Mucosa of rectum (tissue), 2 donors: Measurements from ENCODE around the gene LRIG2.
A peak's percentile ranks its signal among the peaks of the same experiment; 100 is the strongest.

Source experiments
- H3K27ac ChIP-seq, 2 donors: one replicate each; pipeline ENCODE4 v1.7.0; 2013; ENCODE audit warnings: inconsistent platforms in 2 of 2, low read depth in 2 of 2, low read length in 2 of 2
- H3K27me3 ChIP-seq, 2 donors: one replicate each; pipeline ENCODE4 v1.7.0; 2013; ENCODE audit warnings: low read length in 2 of 2; ENCODE audit not compliant: control insufficient read depth in 2 of 2, insufficient read depth in 2 of 2
- H3K36me3 ChIP-seq, 2 donors: one replicate each; pipeline ENCODE4 v1.7.0; 2013; ENCODE audit warnings: low read length in 2 of 2; ENCODE audit not compliant: control insufficient read depth in 2 of 2, insufficient read depth in 2 of 2
- H3K4me1 ChIP-seq, 2 donors: one replicate each; pipeline ENCODE4 v1.7.0; 2013; ENCODE audit warnings: low read length in 2 of 2, mild to moderate bottlenecking in 1 of 2; ENCODE audit not compliant: control insufficient read depth in 2 of 2, insufficient read depth in 2 of 2
- H3K4me3 ChIP-seq, 2 donors: one replicate each; pipeline ENCODE4 v1.7.0; 2013; ENCODE audit warnings: low read length in 2 of 2
- H3K9ac ChIP-seq, 2 donors: one replicate each; pipeline ENCODE4 v1.7.0; 2013; ENCODE audit warnings: low read length in 2 of 2, low read depth in 1 of 2, mild to moderate bottlenecking in 1 of 2
- H3K9me3 ChIP-seq, 2 donors: one replicate each; pipeline ENCODE4 v1.7.0; 2013; ENCODE audit warnings: low read length in 2 of 2; ENCODE audit not compliant: control insufficient read depth in 2 of 2
- donor health status: healthy.
- donor health status: Normal muscosa, but diverticular disease.

Gene LRIG2

GRCh38 chr1:113124366-113124765 is 51.4 kb downstream of the LRIG2 start:
- no peaks in the 10 kb centered on the region for H3K27me3 ChIP-seq
- no peak overlapping the region for H3K27ac ChIP-seq
- H3K36me3 ChIP-seq: peaks cover 53 to 59% of the 10 kb centered on the region in 2 donors
- H3K9ac ChIP-seq: no peak overlapping the region
- H3K9me3 ChIP-seq: no peaks in the 10 kb centered on the region
- no peak overlapping the region for H3K4me3 ChIP-seq
- H3K4me1 ChIP-seq: peaks cover 0 to 3% of the 10 kb centered on the region in 2 donors

DNA sequence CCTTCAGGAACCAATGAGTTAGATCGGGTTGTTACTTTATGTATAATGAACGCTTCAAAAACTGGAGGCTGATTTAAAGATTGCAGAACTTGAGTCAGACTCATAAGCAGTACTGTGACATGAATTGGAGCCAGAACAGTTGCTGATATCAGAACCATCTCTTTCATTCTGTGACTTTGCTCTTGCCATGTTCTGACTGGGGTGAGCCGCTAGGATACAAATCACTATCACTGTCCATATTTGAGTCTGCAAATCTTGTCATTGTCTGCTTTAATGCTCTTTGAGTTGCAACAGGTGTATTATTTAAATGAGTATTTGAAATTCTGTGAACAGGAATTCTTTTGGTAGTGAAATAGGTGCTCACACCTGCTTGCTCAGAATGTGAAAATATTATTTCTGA is 52.5 kb downstream of the LRIG2 start:
- Histone ChIP-seq H3K27me3 (no peaks in the 10 kb centered on the region), H3K9me3 (no peaks in the 10 kb centered on the region), H3K4me3 (no peak overlapping the region), H3K27ac (no peak overlapping the region), H3K36me3 (peaks cover 52 to 57% of the 10 kb centered on the region in 2 donors), H3K4me1 (peaks cover 0 to 3% of the 10 kb centered on the region in 2 donors), H3K9ac (no peak overlapping the region)

DNA sequence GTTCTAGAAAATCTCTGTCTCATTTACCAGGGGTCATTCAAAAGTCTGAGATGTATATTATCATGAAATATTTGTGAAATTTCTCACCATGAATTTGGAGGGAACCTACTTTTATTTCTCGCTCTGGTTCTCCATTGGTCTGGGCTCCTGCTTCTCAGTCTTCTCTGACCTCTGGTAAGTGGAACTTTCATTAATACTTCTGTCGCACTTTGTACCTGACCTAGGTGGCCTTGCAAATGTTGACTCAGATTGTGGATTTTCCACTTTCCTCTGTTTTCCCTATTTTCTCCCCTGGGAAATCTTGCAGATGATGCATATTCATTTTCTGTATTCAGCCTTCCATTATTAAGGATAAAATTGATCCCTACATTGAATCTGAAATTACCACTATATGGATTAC is 53.2 kb downstream of the LRIG2 start:
- H3K27me3 ChIP-seq: no peaks in the 10 kb centered on the region
- H3K36me3 ChIP-seq: peaks cover 48 to 51% of the 10 kb centered on the region in 2 donors
- no peaks in the 10 kb centered on the region for H3K9me3 ChIP-seq
- peaks cover 0 to 3% of the 10 kb centered on the region in 2 donors for H3K4me1 ChIP-seq
- H3K27ac ChIP-seq: no peak overlapping the region
- no peak overlapping the region for H3K9ac ChIP-seq
- no peak overlapping the region for H3K4me3 ChIP-seq

DNA sequence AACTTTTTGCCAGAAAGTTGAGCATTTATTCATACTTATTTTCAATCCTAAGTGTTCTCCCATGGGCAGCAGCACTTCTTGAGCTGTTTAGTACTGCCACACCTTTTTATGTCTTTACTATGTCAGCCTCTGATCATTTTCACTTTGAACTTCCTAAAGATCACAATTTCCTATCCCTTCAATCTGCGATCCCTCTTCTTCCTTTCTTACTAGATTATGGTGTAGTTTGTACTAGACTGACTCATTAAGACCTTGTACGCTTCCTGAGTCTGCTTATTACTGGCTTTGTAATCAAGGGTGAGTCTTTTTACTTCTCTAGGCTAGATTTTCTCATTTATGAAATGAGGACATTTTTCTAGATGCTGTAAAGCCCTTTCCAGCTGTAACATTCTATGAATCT is 55.1 kb downstream of the LRIG2 start:
- no peaks in the 10 kb centered on the region for H3K9me3 ChIP-seq
- no peaks in the 10 kb centered on the region for H3K27me3 ChIP-seq
- peaks cover 35 to 38% of the 10 kb centered on the region in 2 donors for H3K36me3 ChIP-seq
- H3K4me1 ChIP-seq: peaks cover 0 to 3% of the 10 kb centered on the region in 2 donors
- no peak overlapping the region for H3K4me3 ChIP-seq
- H3K27ac ChIP-seq: peak overlapping the region; percentile 29 to 45
- no peak overlapping the region for H3K9ac ChIP-seq

GRCh38 chr1:113129529-113130185 is 56.7 kb downstream of the LRIG2 start:
- Histone ChIP-seq H3K36me3 (peaks cover 23 to 26% of the 10 kb centered on the region in 2 donors), H3K4me1 (peaks cover 0 to 3% of the 10 kb centered on the region in 2 donors), H3K27ac (no peak overlapping the region)

DNA sequence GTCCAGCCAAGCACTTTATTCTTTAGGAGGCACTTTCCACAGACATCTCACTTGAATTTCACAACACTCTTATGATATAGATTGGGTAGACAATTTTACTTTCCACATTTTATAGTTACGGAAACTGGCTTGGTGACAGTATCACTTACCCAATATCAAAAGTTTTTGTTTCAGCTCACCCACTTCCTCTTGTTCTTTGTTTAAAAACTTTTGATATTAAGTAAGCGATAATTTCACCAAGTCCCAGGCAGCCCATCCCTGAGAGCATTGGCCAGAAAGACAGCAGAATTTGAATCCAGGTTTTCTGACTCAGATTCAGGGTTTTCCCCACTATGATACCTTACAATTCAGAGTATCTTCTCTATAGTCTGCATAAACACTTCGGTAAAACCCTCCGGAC is 60.0 kb downstream of the LRIG2 start:
- peaks cover 0 to 3% of the 10 kb centered on the region in 2 donors for H3K4me1 ChIP-seq

More at GRCh38 chr1:113129529-113130185, 56.7 kb downstream of the LRIG2 start:
- no peak overlapping the region for H3K4me3 ChIP-seq
- no peaks in the 10 kb centered on the region for H3K27me3 ChIP-seq
- H3K9ac ChIP-seq: no peak overlapping the region
- H3K9me3 ChIP-seq: no peaks in the 10 kb centered on the region

GRCh38 chr1:113133759-113134158 is 60.8 kb downstream of the LRIG2 start:
- H3K9ac ChIP-seq: no peak overlapping the region
- no peaks in the 10 kb centered on the region for H3K4me1 ChIP-seq
- no peak overlapping the region for H3K4me3 ChIP-seq
- no peaks in the 10 kb centered on the region for H3K9me3 ChIP-seq
- H3K27me3 ChIP-seq: no peaks in the 10 kb centered on the region
- peaks cover 3 to 4% of the 10 kb centered on the region in 2 donors for H3K36me3 ChIP-seq
- no peak overlapping the region for H3K27ac ChIP-seq

More for the DNA sequence above, 60.0 kb downstream of the LRIG2 start:
- no peaks in the 10 kb centered on the region for H3K27me3 ChIP-seq
- peaks cover 3 to 4% of the 10 kb centered on the region in 2 donors for H3K36me3 ChIP-seq
- H3K9me3 ChIP-seq: no peaks in the 10 kb centered on the region
- H3K9ac ChIP-seq: no peak overlapping the region
- H3K27ac ChIP-seq: no peak overlapping the region
- H3K4me3 ChIP-seq: no peak overlapping the region

GRCh38 chr1:113135460-113135859 is 62.5 kb downstream of the LRIG2 start:
- no peaks in the 10 kb centered on the region for H3K27me3 ChIP-seq
- H3K9me3 ChIP-seq: no peaks in the 10 kb centered on the region
- H3K4me3 ChIP-seq: no peak overlapping the region
- no peak overlapping the region for H3K27ac ChIP-seq
- H3K4me1 ChIP-seq: no peaks in the 10 kb centered on the region
- no peaks in the 10 kb centered on the region for H3K36me3 ChIP-seq
- H3K9ac ChIP-seq: no peak overlapping the region

DNA sequence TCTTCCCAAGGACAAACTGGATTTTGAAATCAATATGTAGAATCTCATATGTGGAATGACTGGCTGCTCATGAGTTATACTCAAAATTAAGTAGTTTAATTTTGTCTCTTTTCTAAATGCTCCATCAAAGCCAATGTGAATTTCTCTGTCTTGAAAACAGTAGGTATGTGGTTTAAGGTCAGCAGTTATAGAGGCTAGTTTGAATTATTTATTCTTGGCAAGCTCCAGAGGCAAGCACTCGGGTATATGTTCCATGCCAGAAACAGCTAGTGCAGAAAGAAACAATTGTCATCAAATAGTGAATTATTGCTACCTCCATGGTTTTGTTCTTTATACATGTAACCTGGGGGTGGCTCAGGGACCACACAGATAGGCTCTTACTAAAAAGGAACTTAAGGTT is 63.5 kb downstream of the LRIG2 start:
- Histone ChIP-seq H3K4me3 (no peak overlapping the region), H3K27me3 (no peaks in the 10 kb centered on the region), H3K9ac (no peak overlapping the region), H3K36me3 (no peaks in the 10 kb centered on the region), H3K27ac (no peak overlapping the region), H3K4me1 (peaks cover 4 to 8% of the 10 kb centered on the region in 2 donors), H3K9me3 (no peaks in the 10 kb centered on the region)

- Histone ChIP-seq H3K36me3 (no peaks in the 10 kb centered on the region), H3K27ac (no peak overlapping the region), H3K9ac (no peak overlapping the region), H3K4me3 (no peak overlapping the region), H3K9me3 (no peaks in the 10 kb centered on the region), H3K4me1 (peaks cover 4 to 8% of the 10 kb centered on the region in 2 donors), H3K27me3 (no peaks in the 10 kb centered on the region)
Observed at GRCh38 chr1:113137563-113137962, 64.6 kb downstream of the LRIG2 start.
